CD4-positive, alpha-beta memory T cell (primary cell): ENCODE measurements around the gene APBB1IP. TPM values are rescaled to one million over a fixed set of nuclear protein-coding genes. Genes with fewer than 3 reads are reported as not detected.
A peak's percentile ranks its signal among the peaks of the same experiment; 100 is the strongest.
"Not testable (repeated sequence)": the region's sequence is repeated elsewhere in the genome, so short reads cannot be mapped to it uniquely, and the experiment has no call there.

Experiments used
- CTCF ChIA-PET: fragments of 350-600 bp; sonication (Branson Sonifier 250); formaldehyde crosslinking; loops from one replicate; lab custom pipeline; 2021; ENCODE audit warnings: inconsistent platforms; ENCODE audit not compliant: partially characterized antibody; lab: Charles Lee
- POLR2A ChIA-PET: fragments of 350-600 bp; sonication (Branson Sonifier 250); formaldehyde crosslinking; loops from one replicate; lab custom pipeline; 2021; ENCODE audit not compliant: partially characterized antibody; lab: Charles Lee
- DNase-seq, 5 donors: peaks; one replicate each; pipeline versions ENCODE4 v3.0.0 to v3.0.0-alpha.2; 2020 to 2022; ENCODE audit warnings: mixed read lengths in 1 of 5
- H3K27ac ChIP-seq: one replicate; pipeline ENCODE4 v1.7.0; 2013; ENCODE audit warnings: low read depth, low read length
- H3K27me3 ChIP-seq: 2 replicates; pipeline ENCODE4 v1.7.0; 2013; ENCODE audit warnings: mild to moderate bottlenecking, low read length, moderate library complexity; ENCODE audit not compliant: insufficient read depth
- H3K36me3 ChIP-seq: 2 replicates; pipeline ENCODE4 v1.7.0; 2013; ENCODE audit warnings: mild to moderate bottlenecking, low read length, moderate library complexity; ENCODE audit not compliant: insufficient read depth
- H3K4me1 ChIP-seq: 2 replicates; pipeline ENCODE4 v1.7.0; 2013; ENCODE audit warnings: mild to moderate bottlenecking, low read length, moderate library complexity; ENCODE audit not compliant: insufficient read depth
- H3K4me3 ChIP-seq, 2 donors: one replicate each; pipeline ENCODE4 v1.7.0; 2013; ENCODE audit warnings: low read length in 2 of 2, mild to moderate bottlenecking in 1 of 2
- H3K9me3 ChIP-seq, 2 donors: one replicate each; pipeline ENCODE4 v1.7.0; 2013; ENCODE audit warnings: low read length in 2 of 2, control low read depth in 1 of 2; ENCODE audit not compliant: control insufficient read depth in 1 of 2
- H3K27ac Mint-ChIP-seq, 7 donors: one replicate each; pipeline ENCODE4 v1.8.0; 2020 to 2021; ENCODE audit warnings: mixed read lengths in 7 of 7, mild to moderate bottlenecking in 6 of 7, inconsistent platforms in 3 of 7, moderate library complexity in 3 of 7
- H3K27me3 Mint-ChIP-seq, 2 donors: one replicate each; pipeline ENCODE4 v1.8.0; 2020 to 2021; ENCODE audit warnings: mixed read lengths in 2 of 2
- H3K36me3 Mint-ChIP-seq, 2 donors: one replicate each; pipeline ENCODE4 v1.8.0; 2020 to 2021; ENCODE audit warnings: mixed read lengths in 2 of 2, inconsistent platforms in 1 of 2, mild to moderate bottlenecking in 1 of 2
- H3K4me1 Mint-ChIP-seq, 4 donors: one replicate each; pipeline ENCODE4 v1.8.0; 2020 to 2021; ENCODE audit warnings: mixed read lengths in 4 of 4, mild to moderate bottlenecking in 1 of 4
- H3K4me3 Mint-ChIP-seq, 8 donors: one replicate each; pipeline ENCODE4 v1.8.0; 2020 to 2021; ENCODE audit warnings: mixed read lengths in 8 of 8, mild to moderate bottlenecking in 7 of 8, moderate library complexity in 6 of 8, inconsistent platforms in 3 of 8
- H3K9me3 Mint-ChIP-seq, 8 donors: one replicate each; pipeline ENCODE4 v1.8.0; 2020 to 2021; ENCODE audit warnings: mixed read lengths in 8 of 8, mild to moderate bottlenecking in 5 of 8, inconsistent platforms in 3 of 8, moderate library complexity in 1 of 8
- intact Hi-C: fragments of 100-400 bp; cut with micrococcal nuclease; formaldehyde crosslinking; loops from one replicate; pipeline ENCODE4 v1.15.1; 2023
- polyA plus RNA-seq, 2 donors: library from polyadenylated mRNA; unstranded; fragments of 300-500 nt; fragmentation: Illumina TruSeq; gene quantifications; one replicate each; pipeline ENCODE4 v1.2.3, GENCODE V29; 2021
- total RNA-seq, 2 experiments: library from RNA; stranded (reverse); gene quantifications; one replicate each; pipeline ENCODE4 v1.2.3, GENCODE V29; 2021

Gene APBB1IP
- total RNA-seq (100 to 1,000 TPM; 106 TPM), polyA plus RNA-seq (10 to 100 TPM; 30.6 to 85.9 TPM)

GRCh38 chr10:26437637-26438461, at the start of gene APBB1IP:
TSS of gene APBB1IP (plus strand) at chr10:26438341. CDS start at chr10:26492327, 53,986 bp downstream.
- H3K4me1 Mint-ChIP-seq, result peaks cover 39 to 71% (median 55%) of the 10 kb centered on the region in 4 donors
- no peaks in the 10 kb centered on the region for H3K36me3 ChIP-seq
- intact Hi-C loops, result loop anchor here (1.0 to 5.0 kb wide), 7 partner anchors 10 to 804 kb away; partner anchors contain the start of gene ACBD5

GRCh38 chr10:26389533-26389932, 48.6 kb upstream of the APBB1IP start:
- no peaks in the 10 kb centered on the region for H3K36me3 Mint-ChIP-seq
- H3K4me1 Mint-ChIP-seq, result peaks cover 0 to 11% (median 1%) of the 10 kb centered on the region in 4 donors
- no peak for DNase-seq
- CTCF ChIA-PET, result no interaction called here
- peaks cover 11 to 14% of the 10 kb centered on the region in 2 donors for H3K27me3 Mint-ChIP-seq
- Histone ChIP-seq H3K27ac (no peak overlapping the region), H3K4me3 (no peak overlapping the region), H3K9me3 (no peaks in the 10 kb centered on the region), H3K4me1 (no peaks in the 10 kb centered on the region), H3K27me3 (no peaks in the 10 kb centered on the region), H3K36me3 (no peaks in the 10 kb centered on the region)
- intact Hi-C loops, result no loop called here
- no peak overlapping the region for H3K27ac Mint-ChIP-seq
- POLR2A ChIA-PET, result no interaction called here
- no peak overlapping the region for H3K4me3 Mint-ChIP-seq
- H3K9me3 Mint-ChIP-seq, result peaks cover 0 to 5% (median 1%) of the 10 kb centered on the region in 8 donors

More at GRCh38 chr10:26437637-26438461, at the start of gene APBB1IP:
- Mint-ChIP-seq H3K27me3 (no peaks in the 10 kb centered on the region), H3K36me3 (peaks cover 3 to 25% of the 10 kb centered on the region in 2 donors), H3K4me3 (peak within 1 kb of the TSS; percentile 94 to 98 (median 96)), H3K27ac (peak within 1 kb of the TSS; percentile 92 to 98 (median 96)), H3K9me3 (peaks cover 0 to 2% (median 0%) of the 10 kb centered on the region in 8 donors)
- DNase-seq, result peak; percentile 39 to 59 (median 43)
- ChIA-PET CTCF (interaction anchor here (1.2 to 2.6 kb wide), 5 partner anchors 11 to 103 kb away, joined by 3 to 9 read pairs (median 6); no protein-coding TSS in a partner anchor), POLR2A (interaction anchor here (0.8 to 9.6 kb wide), 20 partner anchors 11 to 716 kb away, joined by 3 to 167 read pairs (median 6); partner anchors contain the start of genes PDSS1 and YME1L1)
- H3K4me3 ChIP-seq, result peak within 1 kb of the TSS; percentile 94
- H3K27ac ChIP-seq, result peak within 1 kb of the TSS; percentile 89
- no peaks in the 10 kb centered on the region for H3K27me3 ChIP-seq
- no peaks in the 10 kb centered on the region for H3K9me3 ChIP-seq
- peaks cover 52% of the 10 kb centered on the region for H3K4me1 ChIP-seq

- H3K9me3 Mint-ChIP-seq, result peaks cover 0 to 5% (median 1%) of the 10 kb centered on the region in 8 donors
- Histone ChIP-seq H3K27ac (no peak overlapping the region), H3K9me3 (no peaks in the 10 kb centered on the region), H3K36me3 (no peaks in the 10 kb centered on the region), H3K27me3 (no peaks in the 10 kb centered on the region), H3K4me3 (no peak overlapping the region), H3K4me1 (no peaks in the 10 kb centered on the region)
- intact Hi-C loops, result no loop called here
- peaks cover 0 to 11% (median 1%) of the 10 kb centered on the region in 4 donors for H3K4me1 Mint-ChIP-seq
- peak overlapping the region in 5 of 8 donors; percentile 17 to 55 (median 39) for H3K4me3 Mint-ChIP-seq
- H3K27me3 Mint-ChIP-seq, result peaks cover 11 to 14% of the 10 kb centered on the region in 2 donors
- DNase-seq, result peak in 2 of 5 donors; percentile 4 to 25
- ChIA-PET CTCF (no interaction called here), POLR2A (no interaction called here)
- no peak overlapping the region for H3K27ac Mint-ChIP-seq
- H3K36me3 Mint-ChIP-seq, result no peaks in the 10 kb centered on the region
Observed at GRCh38 chr10:26391701-26392695, 46.1 kb upstream of the APBB1IP start.

- H3K27ac ChIP-seq, H3K4me3 Mint-ChIP-seq, H3K27me3 Mint-ChIP-seq, POLR2A ChIA-PET, H3K9me3 ChIP-seq, H3K27me3 ChIP-seq, H3K4me3 ChIP-seq, H3K36me3 Mint-ChIP-seq, CTCF ChIA-PET, H3K4me1 Mint-ChIP-seq, DNase-seq, H3K36me3 ChIP-seq, intact Hi-C loops, H3K4me1 ChIP-seq, H3K9me3 Mint-ChIP-seq: not testable (repeated sequence)
- H3K27ac Mint-ChIP-seq, result peak overlapping the region in 1 of 7 donors; percentile 26
Observed at GRCh38 chr10:26398353-26398752, 39.8 kb upstream of the APBB1IP start.

GRCh38 chr10:26407406-26407969, 30.7 kb upstream of the APBB1IP start:
- Histone ChIP-seq H3K4me3 (no peak overlapping the region), H3K27ac (no peak overlapping the region), H3K36me3 (no peaks in the 10 kb centered on the region), H3K4me1 (no peaks in the 10 kb centered on the region), H3K9me3 (no peaks in the 10 kb centered on the region), H3K27me3 (no peaks in the 10 kb centered on the region)
- no peak overlapping the region for H3K4me3 Mint-ChIP-seq
- peaks cover 0 to 4% (median 0%) of the 10 kb centered on the region in 8 donors for H3K9me3 Mint-ChIP-seq
- H3K4me1 Mint-ChIP-seq, result peaks cover 0 to 3% (median under 1%) of the 10 kb centered on the region in 4 donors
- intact Hi-C loops, result no loop called here
- CTCF ChIA-PET, result interaction anchor here (0.6 to 1.5 kb wide), 3 partner anchors 72 to 150 kb away, joined by 3 read pairs; no protein-coding TSS in a partner anchor
- H3K27ac Mint-ChIP-seq, result no peak overlapping the region
- peaks cover 0 to 4% of the 10 kb centered on the region in 2 donors for H3K36me3 Mint-ChIP-seq
- POLR2A ChIA-PET, result no interaction called here
- no peak for DNase-seq
- peaks cover 0 to 5% of the 10 kb centered on the region in 2 donors for H3K27me3 Mint-ChIP-seq

- Histone ChIP-seq H3K4me1 (no peaks in the 10 kb centered on the region), H3K4me3 (no peak overlapping the region), H3K9me3 (no peaks in the 10 kb centered on the region), H3K36me3 (no peaks in the 10 kb centered on the region), H3K27me3 (no peaks in the 10 kb centered on the region), H3K27ac (no peak overlapping the region)
- Mint-ChIP-seq H3K27ac (peak overlapping the region in 1 of 7 donors; percentile 68), H3K4me1 (peaks cover 0 to 3% (median under 1%) of the 10 kb centered on the region in 4 donors), H3K9me3 (peaks cover 0 to 4% (median 0%) of the 10 kb centered on the region in 8 donors), H3K4me3 (no peak overlapping the region), H3K27me3 (peaks cover 0 to 5% of the 10 kb centered on the region in 2 donors), H3K36me3 (peaks cover 0 to 4% of the 10 kb centered on the region in 2 donors)
- DNase-seq, result no peak
- ChIA-PET POLR2A (interaction anchor here (1.0 kb wide), 1 partner anchor 67 kb away, joined by 3 read pairs; no protein-coding TSS in a partner anchor), CTCF (interaction anchor here (1.0 to 1.6 kb wide), 4 partner anchors 22 to 147 kb away, joined by 3 to 4 read pairs (median 3); no protein-coding TSS in a partner anchor)
- intact Hi-C loops, result no loop called here
Observed at GRCh38 chr10:26408858-26409494, 29.2 kb upstream of the APBB1IP start.
